IMR-90 (cell line): ENCODE results near the gene PCP4L1. TPM values are rescaled to one million over a fixed set of nuclear protein-coding genes. Genes with fewer than 3 reads are reported as not detected.

Experiments used
- ATAC-seq: fragments of 200-7000 bp; cut with Tn5 transposase; 2 replicates; pipeline ENCODE4 v1.9.1; 2020; ENCODE audit warnings: low read depth, mild to moderate bottlenecking, moderate library complexity
- BruUV-seq: library from RNA; stranded (reverse); fragments of 400-500 nt; replicated peaks from 2 replicates; lab custom pipeline; 2021; lab: Mats Ljungman, UMichigan
- CTCF ChIA-PET: fragments of 300-600 bp; formaldehyde crosslinking; extraction: SDS; loops from one replicate; lab custom pipeline; 2021; ENCODE audit warnings: antibody characterized with exemption; lab: Yijun Ruan, JAX
- POLR2A ChIA-PET: fragments of 300-600 bp; sonication (Branson Sonifier 250); formaldehyde crosslinking; loops from one replicate; lab custom pipeline; 2022; ENCODE audit warnings: antibody characterized with exemption; ENCODE audit not compliant: unreplicated experiment; lab: Charles Lee
- DNase-seq: peaks from one replicate; pipeline ENCODE4 v3.0.0; 2013
- H2AFZ ChIP-seq: replicated peaks from 2 replicates; pipeline ENCODE3; 2013; ENCODE audit warnings: low read length, mild to moderate bottlenecking; ENCODE audit not compliant: poor library complexity
- H2AK5ac ChIP-seq: 2 replicates; pipeline ENCODE4 v1.6.1; 2013; ENCODE audit warnings: low read depth, low read length, inconsistent platforms
- H2AK9ac ChIP-seq: replicated peaks from 2 replicates; pipeline ENCODE3; 2013; ENCODE audit warnings: mild to moderate bottlenecking, low read depth, low read length, moderate library complexity; ENCODE audit not compliant: poor library complexity
- H2BK120ac ChIP-seq: 2 replicates; pipeline ENCODE4 v1.6.1; 2013; ENCODE audit warnings: low read depth, low read length, inconsistent platforms
- H2BK15ac ChIP-seq: 3 replicates; pipeline ENCODE4 v1.6.1; 2013; ENCODE audit warnings: low read depth, low read length, inconsistent platforms
- H2BK20ac ChIP-seq: 2 replicates; pipeline ENCODE4 v1.6.1; 2013; ENCODE audit warnings: low read depth, mild to moderate bottlenecking, inconsistent platforms, low read length, moderate library complexity
- H2BK5ac ChIP-seq: 2 replicates; pipeline ENCODE4 v1.6.1; 2013; ENCODE audit warnings: mild to moderate bottlenecking, low read depth, low read length, inconsistent platforms; ENCODE audit not compliant: poor library complexity, severe bottlenecking
- H3K14ac ChIP-seq: replicated peaks from 2 replicates; pipeline ENCODE4 v1.6.1; 2013; ENCODE audit warnings: low read depth, low read length, inconsistent platforms
- H3K18ac ChIP-seq: 2 replicates; pipeline ENCODE4 v1.6.1; 2013; ENCODE audit warnings: low read depth, low read length, control low read depth
- H3K23ac ChIP-seq: 2 replicates; pipeline ENCODE4 v1.6.1; 2013; ENCODE audit warnings: low read depth, low read length, inconsistent platforms
- H3K27ac ChIP-seq: 2 replicates; pipeline ENCODE4 v1.5.1; 2013; ENCODE audit warnings: mild to moderate bottlenecking, control low read depth, low read length; ENCODE audit not compliant: insufficient read depth
- H3K27me3 ChIP-seq: 2 replicates; pipeline ENCODE4 v1.6.1; 2013; ENCODE audit warnings: low read length; ENCODE audit not compliant: control insufficient read depth, insufficient read depth
- H3K36me3 ChIP-seq: 2 replicates; pipeline ENCODE4 v1.6.1; 2013; ENCODE audit warnings: low read length, mixed read lengths; ENCODE audit not compliant: control insufficient read depth, insufficient read depth
- H3K4ac ChIP-seq: 2 replicates; pipeline ENCODE4 v1.6.1; 2013; ENCODE audit warnings: low read depth, low read length, inconsistent platforms
- H3K4me1 ChIP-seq: 2 replicates; pipeline ENCODE4 v1.6.1; 2013; ENCODE audit warnings: low read length, mixed read lengths; ENCODE audit not compliant: control insufficient read depth, insufficient read depth
- H3K4me2 ChIP-seq: 2 replicates; pipeline ENCODE4 v1.6.1; 2013; ENCODE audit warnings: low read depth, mild to moderate bottlenecking, control low read depth, low read length, moderate library complexity
- H3K4me3 ChIP-seq: 2 replicates; pipeline ENCODE4 v1.5.1; 2013; ENCODE audit warnings: low read depth, mild to moderate bottlenecking, control low read depth, low read length, moderate library complexity; ENCODE audit not compliant: insufficient read depth
- H3K56ac ChIP-seq: 2 replicates; pipeline ENCODE4 v1.6.1; 2013; ENCODE audit warnings: low read length, inconsistent platforms; ENCODE audit not compliant: insufficient read depth; ENCODE audit errors: extremely low read depth
- H3K79me1 ChIP-seq, 2 experiments: 2 replicates each; pipeline ENCODE4 v1.6.1; 2013; ENCODE audit warnings: low read length in 2 of 2, inconsistent platforms in 1 of 2, low read depth in 1 of 2
- H3K9ac ChIP-seq: 2 replicates; pipeline ENCODE4 v1.6.1; 2013; ENCODE audit warnings: low read depth, low read length, control low read depth
- H3K9me1 ChIP-seq: 2 replicates; pipeline ENCODE4 v1.6.1; 2013; ENCODE audit warnings: low read length, inconsistent platforms; ENCODE audit not compliant: insufficient read depth
- H3K9me3 ChIP-seq: 2 replicates; pipeline ENCODE4 v1.6.1; 2013; ENCODE audit warnings: low read length; ENCODE audit not compliant: control insufficient read depth, insufficient read depth
- H4K20me1 ChIP-seq: 2 replicates; pipeline ENCODE4 v1.6.1; 2013; ENCODE audit warnings: low read length, inconsistent platforms; ENCODE audit not compliant: insufficient read depth
- H4K5ac ChIP-seq: 2 replicates; pipeline ENCODE4 v1.6.1; 2013; ENCODE audit warnings: mild to moderate bottlenecking, low read depth, low read length, control low read depth
- H4K8ac ChIP-seq, 2 experiments: 2 replicates each; pipeline ENCODE4 v1.6.1; 2013; ENCODE audit warnings: low read depth in 2 of 2, low read length in 2 of 2, control low read depth in 1 of 2, inconsistent platforms in 1 of 2
- H4K91ac ChIP-seq: 2 replicates; pipeline ENCODE4 v1.6.1; 2013; ENCODE audit warnings: low read depth, low read length, inconsistent platforms; ENCODE audit not compliant: insufficient read depth
- CHD1 ChIP-seq: IDR thresholded peaks from 2 replicates; pipeline ENCODE4 v1.6.1; 2012; ENCODE audit warnings: low read depth, low read length, improper control_type of control experiment
- MAFK ChIP-seq: IDR thresholded peaks from 2 replicates; pipeline ENCODE4 v1.6.1; 2012; ENCODE audit warnings: low read depth, low read length, improper control_type of control experiment
- MXI1 ChIP-seq: IDR thresholded peaks from 2 replicates; pipeline ENCODE4 v1.6.1; 2012; ENCODE audit warnings: low read depth, mild to moderate bottlenecking, low read length, moderate library complexity, borderline replicate concordance
- WGBS, 2 experiments: methylation state at CpG; one replicate each; pipeline versions ENCODE4 v1.1.5 to v1.1.7; 2013; ENCODE audit warnings: missing lambda C conversion rate in 2 of 2; ENCODE audit not compliant: insufficient read length in 1 of 2; ENCODE audit errors: extremely low coverage in 2 of 2; 5-methylcytosine and 5-hydroxymethylcytosine counted together
- dilution Hi-C: fragments of 300-500 bp; cut with HindIII; formaldehyde crosslinking; loops from one replicate; pipeline ENCODE4 v1.14.3; 2018; ENCODE audit warnings: low sequenced_read_pairs; ENCODE audit not compliant: unreplicated experiment
- in situ Hi-C: fragments of 300-500 bp; cut with MboI; formaldehyde crosslinking; loops from 3 replicates; pipeline ENCODE4 v1.14.3; 2019; ENCODE audit warnings: low sequenced_read_pairs, inconsistent platforms, mixed read lengths
- intact Hi-C: fragments of 100-400 bp; cut with micrococcal nuclease; formaldehyde crosslinking; loops from 2 replicates; pipeline ENCODE4 v1.10.0; 2022
- polyA plus RNA-seq, 3 experiments: library from polyadenylated mRNA; depleted of rRNA; stranded (reverse); fragments of >200 nt; gene quantifications; 2 replicates each; pipeline ENCODE4 v1.2.3, GENCODE V29; 2012; ENCODE audit warnings: low replicate concordance in 1 of 3
- total RNA-seq: library from RNA; depleted of rRNA; stranded (reverse); fragments of >200 nt; gene quantifications from 2 replicates; pipeline ENCODE4 v1.2.3, GENCODE V29; 2012

PCP4L1 gene
- total and polyA plus RNA-seq, 2 of the 4 experiments (the other 2 are of a cell fraction), result not detected

DNA sequence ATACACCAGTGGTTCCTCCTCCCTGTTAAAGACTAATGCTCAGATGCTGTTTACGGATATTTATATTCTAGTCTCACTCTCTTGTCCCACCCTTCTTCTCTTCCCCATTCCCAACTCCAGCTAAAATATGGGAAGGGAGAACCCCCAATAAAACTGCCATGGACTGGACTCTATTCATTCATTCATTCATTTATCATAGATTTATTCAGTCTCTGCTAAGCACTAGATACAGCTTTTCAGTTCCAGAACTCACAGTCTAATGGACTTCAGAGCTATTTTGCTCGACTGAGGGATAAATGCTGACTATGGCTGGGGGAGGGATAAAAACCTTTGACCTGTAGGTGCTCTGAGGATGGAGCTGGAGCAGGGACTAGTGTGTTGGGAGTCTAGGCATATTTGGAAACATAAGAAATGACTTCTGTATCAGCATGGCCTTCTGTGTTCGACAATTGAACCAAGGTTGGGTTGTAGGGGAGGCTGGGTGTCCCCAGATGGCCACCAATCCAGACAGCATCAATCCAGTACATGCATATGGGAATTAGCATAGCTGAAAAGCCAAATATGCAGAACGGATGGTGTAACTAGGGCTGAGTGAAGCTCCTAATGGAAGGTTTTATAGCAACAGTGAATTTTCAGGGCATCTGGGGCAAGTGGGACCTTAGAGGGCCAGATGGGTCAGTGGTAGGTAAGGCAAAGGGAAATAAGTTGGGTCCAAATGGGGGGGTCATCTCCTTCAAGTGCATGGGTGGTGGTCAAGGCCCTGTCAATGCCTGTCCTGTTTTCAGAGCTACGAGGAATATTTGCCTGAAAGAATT, 39.3 kb upstream of the PCP4L1 start:
- Histone ChIP-seq H4K5ac (no peak overlapping the region), H4K91ac (no peak overlapping the region), H3K79me1 (no peaks in the 10 kb centered on the region), H4K8ac (no peak overlapping the region), H3K4me2 (no peak overlapping the region), H3K27me3 (no peaks in the 10 kb centered on the region; the same call in 1 of the 2 replicates), H2BK120ac (no peak overlapping the region), H3K4ac (no peak overlapping the region), H2AK5ac (no peak overlapping the region), H3K23ac (no peak overlapping the region), H2BK20ac (no peak overlapping the region), H2BK5ac (no peak overlapping the region), H2BK15ac (no peak overlapping the region), H3K14ac (no peak overlapping the region), H3K27ac (no peak overlapping the region), H3K56ac (no peak overlapping the region), H3K9me3 (no peaks in the 10 kb centered on the region), H3K9me1 (peaks cover 14% of the 10 kb centered on the region), H4K20me1 (no peaks in the 10 kb centered on the region), H3K18ac (no peak overlapping the region), H3K9ac (no peak overlapping the region), H3K4me1 (peaks cover 11% of the 10 kb centered on the region), H3K4me3 (no peak overlapping the region), H3K36me3 (peaks cover 7% of the 10 kb centered on the region; the same call in 1 of the 2 replicates), H2AK9ac (peak overlapping the region; percentile 47), H2AFZ (no peak overlapping the region)
- DNase-seq (no peak), ATAC-seq (no peak)
- in situ Hi-C loops (loop anchor here (10.0 kb wide), 1 partner anchor 526 kb away; the partner anchor contains the start of gene DUSP12), dilution Hi-C loops (no loop called here), intact Hi-C loops (no loop called here)
- no TSS peak for BruUV-seq
- POLR2A ChIA-PET, result no interaction called here
- CTCF ChIA-PET, result no interaction called here
- TF ChIP-seq CHD1 (no peak), MAFK (no peak), MXI1 (no peak)
- 60% methylated on average over 2 of the region's 5 CpGs; no CpG with 5 or more reads in 1 of the 2 experiments for WGBS, 2 experiments
